Measurements from ENCODE around the gene UBE3A. TPM values are rescaled to one million over a fixed set of nuclear protein-coding genes. Genes with fewer than 3 reads are reported as not detected.

Gene UBE3A
- polyA plus RNA-seq, 2 of the 4 experiments (the other 2 are of a cell fraction) = 22.3 to 42.2 TPM

GRCh38 chr15:25402342-25402741, 36.5 kb downstream of the UBE3A start:
- Histone ChIP-seq H3K27ac (no peak overlapping the region), H3K9me3 (no peaks in the 10 kb centered on the region), H3K4me1 (no peaks in the 10 kb centered on the region), H3K4me2 (no peak overlapping the region), H3K4me3 (no peak overlapping the region)
- ChIA-PET POLR2A (no interaction called here), CTCF (no interaction called here)
- TF ChIP-seq FOXS1 (CRISPR knock-in tag; IDR thresholded peaks at IDR 0.05) (no peak), MAFK (IDR thresholded peaks at IDR 0.05; ENCODE audit: partially characterized antibody) (no peak), E2F6 (IDR thresholded peaks at IDR 0.05; ENCODE audit: borderline replicate concordance, low read depth) (no peak), ZFP36 (IDR thresholded peaks at IDR 0.05; ENCODE audit: borderline replicate concordance, partially characterized antibody) (no peak), ZNF302 (CRISPR knock-in tag; IDR thresholded peaks at IDR 0.05) (no peak), ELK1 (IDR thresholded peaks at IDR 0.05; ENCODE audit: low read depth, low read length) (no peak), BCL3 (IDR thresholded peaks at IDR 0.05) (no peak), HOXB5 (CRISPR knock-in tag; IDR thresholded peaks at IDR 0.05) (no peak), KDM5A (IDR thresholded peaks at IDR 0.05) (no peak)
- FAIRE-seq = no peak
- DNase-seq (ENCODE audit: low read depth in 1 of 2, low spot score in 1 of 2) = no peak
- WGBS (ENCODE audit: missing lambda C conversion rate) = 100% methylated on average over 1 of the region's 2 CpGs
- ATAC-seq = no peak

- Histone ChIP-seq H3K4me3 (no peak overlapping the region), H3K27ac (no peak overlapping the region), H3K4me2 (no peak overlapping the region), H3K9me3 (no peaks in the 10 kb centered on the region), H3K4me1 (no peaks in the 10 kb centered on the region)
- DNase-seq (ENCODE audit: low read depth in 1 of 2, low spot score in 1 of 2) (no peak), ATAC-seq (no peak), FAIRE-seq (no peak)
- ChIA-PET CTCF (no interaction called here), POLR2A (no interaction called here)
- no peak for TF ChIP-seq ZSCAN20 (CRISPR knock-in tag; IDR thresholded peaks at IDR 0.05)
- no peak for TF ChIP-seq SREBF2 (IDR thresholded peaks at IDR 0.05)
- TF ChIP-seq ZFP36 (IDR thresholded peaks at IDR 0.05; ENCODE audit: borderline replicate concordance, partially characterized antibody) = no peak
- TF ChIP-seq ZNF302 (CRISPR knock-in tag; IDR thresholded peaks at IDR 0.05) = no peak
- no peak for TF ChIP-seq HEYL (CRISPR knock-in tag; IDR thresholded peaks at IDR 0.05)
- no peak for TF ChIP-seq BHLHE40 (IDR thresholded peaks at IDR 0.05; ENCODE audit: low read depth, low read length)
- no peak for TF ChIP-seq MAZ (IDR thresholded peaks at IDR 0.05; ENCODE audit: borderline replicate concordance, low read depth, low read length)
- no peak for TF ChIP-seq HDAC2 (IDR thresholded peaks at IDR 0.05)
- TF ChIP-seq BCL3 (IDR thresholded peaks at IDR 0.05) = no peak
- TF ChIP-seq CHD4 (IDR thresholded peaks at IDR 0.05; ENCODE audit: borderline replicate concordance) = no peak
- TF ChIP-seq MAX (IDR thresholded peaks at IDR 0.05) = no peak
- no peak for TF ChIP-seq SMC3 (IDR thresholded peaks at IDR 0.05)
- TF ChIP-seq KDM1A (IDR thresholded peaks at IDR 0.05; ENCODE audit: low read depth) = no peak
- no peak for TF ChIP-seq CTCF (IDR thresholded peaks at IDR 0.05)
- TF ChIP-seq TFCP2L1 (CRISPR knock-in tag; IDR thresholded peaks at IDR 0.05) = no peak
- no peak for TF ChIP-seq RAD21 (conservative IDR thresholded peaks at IDR 0.05 in 1 of 2, IDR thresholded peaks at IDR 0.05 in 1 of 2)
- no peak for TF ChIP-seq CEBPB (IDR thresholded peaks at IDR 0.05)
- TF ChIP-seq EP300 (IDR thresholded peaks at IDR 0.05) = no peak
- TF ChIP-seq GATA3 (IDR thresholded peaks at IDR 0.05; ENCODE audit: borderline replicate concordance) = no peak
Observed at GRCh38 chr15:25401501-25401900, 37.3 kb downstream of the UBE3A start.
